AG09319 (cell line): Measurements from ENCODE around the gene HNRNPH1.

Source experiments
- DNase-seq: peaks from one replicate; pipeline ENCODE4 v3.0.0-alpha.2; 2010; ENCODE audit warnings: low read depth; ENCODE audit errors: extremely low read depth
- CTCF ChIP-seq: IDR thresholded peaks from 2 replicates; pipeline ENCODE4 v1.5.1; 2011; ENCODE audit warnings: low read depth, mild to moderate bottlenecking, inconsistent platforms, low read length, moderate library complexity

HNRNPH1 gene

GRCh38 chr5:179599100-179599499, 24.4 kb downstream of the HNRNPH1 start:
- DNase-seq, result no peak
- TF ChIP-seq CTCF, result no peak

- DNase-seq, result no peak
- TF ChIP-seq CTCF, result no peak
These were observed 27.1 kb downstream of the HNRNPH1 start for GRCh38 chr5:179596421-179596820.

- DNase-seq, result no peak
- TF ChIP-seq CTCF, result no peak
These were observed 27.6 kb downstream of the HNRNPH1 start for GRCh38 chr5:179595916-179596315.

- TF ChIP-seq CTCF, result no peak
- no peak for DNase-seq
These were observed 35.3 kb downstream of the HNRNPH1 start for GRCh38 chr5:179588166-179588565.

- no peak for DNase-seq
These were observed 37.5 kb downstream of the HNRNPH1 start for GRCh38 chr5:179585941-179586401.

DNA sequence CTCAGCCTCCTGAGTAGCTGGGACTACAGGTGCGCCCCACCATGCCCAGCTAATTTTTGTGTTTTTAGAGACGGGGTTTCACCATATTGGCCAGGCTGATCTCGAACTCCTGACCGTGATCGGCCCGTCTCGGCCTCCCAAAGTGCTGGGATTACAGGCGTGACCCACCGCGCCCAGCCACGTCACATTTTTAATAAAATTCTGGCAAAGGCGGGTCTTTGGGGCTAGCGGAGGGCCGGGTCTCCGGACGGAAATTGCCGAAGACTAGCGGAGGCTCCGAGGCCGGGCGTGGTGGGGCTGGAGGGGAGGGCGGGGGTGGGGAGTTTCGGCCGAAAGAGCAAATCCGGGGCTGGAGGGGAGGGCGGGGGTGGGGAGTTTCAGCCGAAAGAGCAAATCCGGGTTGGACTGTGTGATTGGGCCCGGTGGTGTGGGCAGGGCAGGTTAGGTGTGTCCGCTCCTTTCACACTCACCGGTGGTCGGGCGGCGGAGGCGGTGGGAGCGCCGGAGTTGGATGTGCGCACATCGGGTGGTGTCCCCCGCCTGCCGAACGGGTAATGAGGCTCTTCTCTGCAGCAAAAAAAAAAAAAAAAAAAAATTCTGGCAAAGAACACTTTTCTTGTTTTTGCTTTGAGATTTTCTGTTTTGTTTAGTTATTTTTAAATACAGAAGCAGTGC, 46.0 kb downstream of the HNRNPH1 start:
- DNase-seq, result no peak
- no peak for TF ChIP-seq CTCF

More at GRCh38 chr5:179585941-179586401, 37.5 kb downstream of the HNRNPH1 start:
- TF ChIP-seq CTCF, result no peak

- DNase-seq, result no peak
- no peak for TF ChIP-seq CTCF
These were observed 51.1 kb downstream of the HNRNPH1 start for GRCh38 chr5:179572386-179572785.
